HG02571 (cell line): Measurements from ENCODE around the gene RBM45.

Experiments used
- ATAC-seq: cut with Tn5 transposase; IDR thresholded peaks from one replicate; pipeline ENCODE4 v1.9.1; 2021; ENCODE audit warnings: mild to moderate bottlenecking, moderate library complexity; ENCODE audit not compliant: unreplicated experiment

RBM45 gene

DNA sequence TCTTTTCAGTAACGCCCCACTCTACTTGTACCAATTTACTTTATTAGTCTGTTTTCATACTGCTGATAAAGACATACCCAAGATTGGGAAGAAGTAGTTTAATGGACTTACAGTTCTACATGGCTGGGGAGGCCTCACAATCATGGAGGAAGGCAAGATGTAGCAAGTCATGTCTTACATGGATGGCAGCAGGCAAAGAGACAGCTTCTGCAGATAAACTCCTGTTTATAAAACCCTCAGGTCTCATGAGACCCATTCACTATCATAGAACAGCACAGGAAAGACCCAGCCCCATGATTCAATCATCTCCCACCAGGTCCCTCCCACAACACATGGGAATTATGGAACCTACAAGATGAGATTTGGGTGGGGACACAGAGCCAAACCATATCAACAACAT, 43.3 kb downstream of the RBM45 start:
- no peak for ATAC-seq

DNA sequence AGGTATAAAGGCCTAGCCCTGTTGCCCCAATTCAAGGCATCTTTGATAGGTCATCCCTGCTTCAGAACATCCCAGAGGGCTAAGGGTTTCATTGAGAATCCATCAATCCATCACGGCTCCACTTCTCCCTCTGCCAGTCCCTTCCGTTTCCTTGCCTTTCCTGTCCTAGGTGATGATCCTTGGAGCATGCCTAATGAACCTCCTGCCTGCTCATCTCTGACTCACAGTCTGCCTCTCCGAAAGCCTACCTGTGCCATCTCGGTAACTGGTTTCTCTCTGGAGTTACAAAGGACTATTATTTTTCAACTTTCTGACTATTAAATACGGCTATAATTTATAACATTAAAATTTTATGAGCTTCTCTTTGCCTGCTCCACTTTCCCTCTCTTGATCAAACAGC, 45.3 kb downstream of the RBM45 start:
- ATAC-seq, result no peak

DNA sequence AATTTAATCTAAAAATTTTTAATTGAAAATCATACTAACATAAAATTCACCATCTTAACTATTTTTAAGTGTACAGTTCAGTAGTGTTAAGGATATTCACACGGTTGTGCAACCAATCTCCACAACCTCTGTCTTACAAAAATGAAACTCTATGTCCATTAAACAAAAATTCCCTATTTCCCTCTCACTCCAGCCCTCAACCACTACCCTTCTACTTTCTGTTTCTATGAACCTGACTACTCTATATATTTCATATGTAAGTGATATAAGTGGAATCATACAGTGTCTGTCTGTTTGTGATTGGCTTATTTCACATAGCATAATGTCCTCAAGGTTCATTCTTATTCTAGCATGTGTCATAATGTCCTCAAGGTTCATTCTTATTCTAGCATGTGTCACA, 47.7 kb downstream of the RBM45 start:
- ATAC-seq, result no peak

DNA sequence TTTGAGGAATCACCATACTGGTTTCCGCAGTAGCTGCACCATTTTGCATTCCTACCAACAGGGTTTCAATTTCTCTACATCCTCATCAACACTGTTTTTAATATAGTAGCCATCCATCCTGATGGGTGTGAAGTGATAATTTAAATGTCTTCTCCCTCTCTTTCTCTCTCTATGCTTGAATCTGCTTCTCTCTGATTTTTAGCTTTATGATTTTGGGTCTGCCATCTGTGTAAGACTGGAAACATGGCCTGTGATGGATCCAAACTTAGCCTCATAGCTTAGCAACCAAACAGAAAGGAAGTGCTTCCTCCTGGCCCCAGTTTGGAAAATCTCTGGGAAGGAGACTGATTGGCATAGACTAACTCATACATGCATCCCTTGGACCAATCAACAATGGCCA, 48.4 kb downstream of the RBM45 start:
- ATAC-seq, result no peak

DNA sequence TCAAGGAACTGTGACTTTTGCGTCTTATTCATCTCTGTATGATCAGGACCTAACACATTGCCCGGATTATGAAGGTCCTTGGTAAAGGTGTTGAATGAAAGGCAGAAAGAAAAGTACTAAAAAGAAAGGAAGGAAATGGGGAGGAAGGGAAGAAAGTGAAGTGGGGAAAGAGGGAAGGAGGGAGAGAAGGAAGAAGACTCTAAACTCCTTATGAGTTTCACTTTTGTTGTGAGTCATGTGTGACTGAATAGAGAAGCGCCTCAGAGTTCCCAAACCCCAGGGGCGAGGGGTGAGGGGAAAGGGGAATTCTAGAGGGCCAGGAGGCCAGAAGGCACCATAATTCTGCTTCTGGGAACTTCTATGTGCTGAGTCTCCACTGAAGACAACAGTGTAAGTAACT, 51.2 kb downstream of the RBM45 start:
- ATAC-seq, result no peak

DNA sequence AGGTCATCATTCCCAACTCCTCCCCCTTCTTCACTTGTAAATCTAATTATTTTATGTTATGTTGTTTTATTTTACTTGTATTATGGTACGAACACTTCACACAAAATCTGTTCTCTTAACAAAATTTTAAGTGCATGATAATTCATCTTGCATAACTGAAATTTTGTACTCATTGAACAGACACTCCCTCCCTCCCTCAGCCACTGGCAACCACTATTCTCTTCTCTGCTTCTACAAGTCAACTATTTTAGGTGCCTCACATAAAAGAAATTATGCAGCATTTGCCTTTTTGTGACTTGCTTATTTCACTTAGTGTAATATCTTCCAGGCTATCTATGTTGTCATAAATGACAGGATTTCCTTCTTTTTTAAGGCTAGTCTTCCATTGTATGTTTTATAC, 51.7 kb downstream of the RBM45 start:
- no peak for ATAC-seq

DNA sequence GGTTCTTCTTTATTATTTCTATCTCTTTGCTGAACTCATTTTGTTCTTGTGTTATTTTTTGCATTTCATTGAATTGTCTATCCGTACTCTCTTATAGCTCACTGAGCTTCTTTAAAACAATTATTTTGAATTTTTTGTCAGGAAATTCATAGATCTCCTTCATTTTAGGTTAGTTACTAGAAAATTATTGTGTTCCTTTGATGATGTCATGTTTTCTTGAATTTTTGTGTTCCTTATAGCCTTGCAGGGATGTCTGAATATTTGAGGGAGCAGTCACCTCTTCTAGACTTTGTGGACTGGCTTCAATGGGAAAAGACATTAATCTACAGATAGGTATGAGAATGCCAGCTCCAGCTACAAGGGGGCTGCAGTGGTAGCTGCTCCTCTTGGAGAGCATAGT, 61.4 kb downstream of the RBM45 start:
- ATAC-seq, result no peak

DNA sequence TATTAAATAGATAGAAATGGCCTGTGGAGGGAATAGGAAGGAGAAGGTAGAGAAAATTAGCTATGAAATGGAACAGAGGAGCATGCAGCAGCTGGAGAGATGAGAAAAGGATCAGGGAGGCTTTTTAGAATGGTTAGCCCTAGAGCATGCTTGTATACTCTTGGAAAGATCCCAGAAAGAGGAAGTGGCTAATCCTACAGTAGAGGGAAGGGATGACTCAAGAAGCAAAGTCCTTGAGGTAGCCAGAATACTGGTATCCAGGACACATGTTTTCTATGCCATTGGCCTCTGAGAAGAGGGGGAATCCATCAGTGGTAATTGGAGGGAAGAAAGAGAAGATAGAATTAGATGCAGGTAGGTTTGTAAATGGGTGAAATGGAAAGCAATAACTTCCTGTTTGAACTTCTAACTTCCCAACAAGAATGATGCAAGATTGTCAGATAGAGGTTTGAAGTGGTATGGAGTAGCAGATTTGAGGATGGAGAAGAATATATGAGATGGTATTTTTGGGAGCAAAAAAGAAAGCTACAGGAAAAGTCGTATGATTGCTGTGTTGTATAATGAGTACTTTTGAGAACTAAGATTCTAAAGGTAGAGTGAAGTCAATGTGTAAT, 64.9 kb downstream of the RBM45 start:
- no peak for ATAC-seq
